Fibroblast of skin of right biceps (primary cell): Measurements from ENCODE around the gene CSMD2.
"Not testable (repeated sequence)": the region's sequence is repeated elsewhere in the genome, so short reads cannot be mapped to it uniquely, and the experiment has no call there.

Experiments
- DNase-seq: peaks from one replicate; pipeline ENCODE4 v3.0.0-alpha.2; 2013

The CSMD2 gene

DNA sequence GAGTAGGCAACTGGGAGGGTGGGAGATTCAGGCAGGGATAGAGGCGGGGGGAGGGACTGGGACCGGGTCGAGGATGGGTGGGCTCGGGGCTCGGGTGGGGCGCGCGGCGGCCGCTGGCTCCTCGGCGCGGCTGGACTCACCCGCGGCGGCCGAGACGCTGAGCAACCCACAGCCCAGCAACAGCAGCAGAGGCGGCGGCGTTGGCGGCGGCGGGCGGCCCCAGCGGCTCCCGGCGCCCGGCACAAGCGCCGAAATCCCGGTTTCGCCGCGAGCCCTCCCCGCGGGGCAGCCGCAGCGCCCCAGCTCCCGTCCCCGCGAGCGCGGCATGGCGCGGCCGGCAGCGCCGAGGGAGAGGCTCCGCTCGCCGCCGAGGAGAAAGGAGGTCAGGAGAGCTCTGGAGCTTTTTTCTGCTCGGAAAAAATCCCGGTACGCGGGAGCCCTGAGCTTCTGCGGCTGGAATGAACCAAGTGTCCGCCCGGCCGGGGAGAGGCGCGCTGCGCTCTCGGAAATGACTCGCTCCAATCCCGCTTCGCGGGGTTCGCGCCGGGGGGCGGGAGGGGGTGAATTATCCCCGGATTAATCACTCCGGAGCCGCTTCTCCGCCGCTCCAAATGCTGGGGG, at the start of gene CSMD2:
Gene CSMD2, minus strand, starts transcription at position 460 of the 621 bp plus-strand sequence. Its CDS starts 133 bp downstream, at position 327.
- peak; percentile 85 for DNase-seq

DNA sequence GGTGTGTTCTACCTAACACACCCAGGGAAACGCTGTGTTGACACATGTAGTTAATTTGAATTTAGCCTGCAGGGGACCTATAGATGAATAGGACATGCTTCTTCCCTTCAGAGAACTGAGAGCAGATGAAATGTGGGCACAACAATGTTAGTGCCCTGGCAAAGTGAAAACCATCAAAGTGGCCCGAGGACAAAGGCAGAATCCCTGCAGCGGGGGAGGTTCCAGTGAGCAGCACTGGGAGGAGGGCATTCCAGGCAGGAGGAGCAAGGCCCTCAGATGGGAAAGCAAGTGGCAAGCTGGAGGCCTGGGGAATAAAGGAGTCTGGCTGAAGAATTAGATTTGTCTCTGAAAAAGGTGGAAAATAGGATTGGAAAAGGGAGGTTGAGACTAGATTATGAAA, 48.9 kb upstream of the CSMD2 start:
- no peak for DNase-seq

DNA sequence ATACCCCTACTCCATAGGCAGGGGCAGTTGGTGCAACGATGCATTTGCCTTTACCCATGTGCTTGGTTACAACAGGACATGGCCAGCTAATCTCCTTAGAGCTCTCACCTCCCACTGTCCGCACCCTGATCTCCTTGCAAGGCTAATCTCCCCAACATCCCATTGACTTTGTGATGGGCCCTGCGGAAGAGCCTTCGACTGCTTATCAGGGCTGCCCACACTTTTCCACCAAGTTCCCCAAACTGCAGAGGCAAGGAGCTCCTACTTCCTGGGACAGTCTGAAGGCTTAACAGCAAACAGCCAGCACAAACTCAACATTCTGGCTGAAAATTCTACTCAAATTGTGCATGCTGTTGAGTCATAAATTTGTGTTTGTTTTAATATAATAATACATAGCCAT, 47.6 kb upstream of the CSMD2 start:
- DNase-seq, result no peak

DNA sequence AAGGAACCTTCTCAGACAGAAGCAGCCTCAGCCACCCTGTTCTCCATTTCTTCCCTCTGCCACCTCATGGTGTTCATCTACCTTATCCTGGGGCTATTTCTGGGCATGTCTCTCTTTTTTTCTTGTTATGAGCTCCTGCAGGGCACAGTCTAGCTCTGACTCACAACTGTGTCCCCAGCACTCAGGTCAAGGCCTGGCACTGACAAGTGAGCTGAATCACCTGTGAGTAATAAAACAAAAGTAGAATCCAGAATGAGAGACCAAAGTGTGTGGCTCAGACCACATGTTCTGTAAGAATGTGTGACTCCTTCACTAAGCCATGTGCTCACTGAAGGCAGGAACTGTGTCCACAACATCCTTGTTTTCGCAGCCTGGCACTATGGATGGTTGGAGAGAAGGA, 34.9 kb upstream of the CSMD2 start:
- DNase-seq, result peak; percentile 80

DNA sequence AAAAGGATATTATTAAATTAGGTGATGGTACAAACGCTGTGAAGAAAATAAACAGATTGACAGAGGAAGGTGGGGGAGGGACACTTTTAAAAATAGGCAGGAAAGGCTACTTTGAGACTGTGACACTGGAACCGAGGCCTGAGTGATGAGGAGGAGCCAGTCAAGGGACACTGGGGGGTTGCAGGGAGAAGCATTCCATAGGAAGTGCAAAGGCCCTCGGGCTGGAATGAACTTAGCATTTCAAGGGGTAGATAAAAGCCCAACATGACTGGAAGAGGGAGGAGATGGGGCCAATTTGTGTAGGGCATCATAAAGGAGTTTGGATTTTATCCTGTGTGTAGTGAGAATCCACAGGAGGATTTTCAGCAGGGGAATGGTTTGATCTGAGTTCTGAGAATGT, 27.6 kb upstream of the CSMD2 start:
- DNase-seq, result no peak

DNA sequence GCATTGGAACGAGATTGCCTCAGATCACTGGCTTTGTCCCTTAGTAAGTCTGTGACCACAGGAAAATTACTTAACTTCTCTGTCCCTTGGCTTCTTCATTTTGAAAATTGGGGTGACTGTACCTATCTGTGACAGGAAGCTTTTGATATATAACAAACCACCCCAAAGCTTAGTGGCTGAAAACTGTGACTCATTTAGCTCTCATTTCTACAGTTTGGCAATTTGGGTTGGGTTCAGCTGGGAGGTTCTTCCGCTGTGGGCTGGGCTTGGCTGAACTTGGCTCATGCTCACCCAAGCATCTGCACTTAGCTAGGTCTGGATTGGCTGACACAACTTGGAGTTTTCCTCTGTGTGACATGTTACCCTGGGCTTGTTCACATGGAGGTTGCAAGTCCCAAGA, 25.7 kb upstream of the CSMD2 start:
- DNase-seq, result no peak

DNA sequence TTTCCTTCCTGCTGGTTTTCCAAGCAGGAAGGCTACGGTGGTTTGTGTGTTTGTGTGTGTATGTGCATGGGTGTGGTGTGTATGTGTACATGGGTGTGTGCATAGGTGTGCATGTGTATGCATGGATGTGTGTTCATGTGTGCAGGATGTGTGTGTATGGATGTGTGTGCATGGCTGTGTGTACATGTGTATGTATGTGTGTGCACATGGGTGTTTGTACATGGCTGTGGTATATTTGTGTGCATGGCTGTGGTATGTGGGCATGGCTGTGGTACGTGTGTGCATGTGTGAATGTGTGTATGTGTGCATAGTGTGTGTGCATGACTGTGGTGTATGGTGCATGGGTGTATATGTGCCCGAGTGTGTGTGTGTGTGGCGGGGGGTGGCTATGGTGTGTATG, 24.0 kb upstream of the CSMD2 start:
- no peak for DNase-seq

DNA sequence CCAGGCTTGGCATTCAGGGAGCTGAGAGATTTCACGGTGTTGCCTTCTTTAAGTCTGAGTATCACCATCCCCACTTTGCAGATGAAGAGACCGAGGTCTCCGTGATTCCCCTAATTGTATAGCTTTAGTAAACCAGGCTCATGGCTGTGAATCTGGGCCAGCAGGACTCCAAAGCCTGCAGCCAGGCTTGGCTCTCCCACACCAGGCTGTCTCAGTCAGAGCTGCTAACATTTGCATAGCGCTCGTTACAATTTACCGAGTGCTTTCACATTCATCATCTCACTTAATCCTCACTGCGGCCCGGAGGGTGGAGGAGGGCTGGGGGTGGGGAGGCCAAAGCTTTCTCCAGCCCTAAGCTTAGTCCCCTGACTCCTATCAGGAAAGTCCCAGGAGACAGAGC, 23.4 kb upstream of the CSMD2 start:
- DNase-seq, result no peak

DNA sequence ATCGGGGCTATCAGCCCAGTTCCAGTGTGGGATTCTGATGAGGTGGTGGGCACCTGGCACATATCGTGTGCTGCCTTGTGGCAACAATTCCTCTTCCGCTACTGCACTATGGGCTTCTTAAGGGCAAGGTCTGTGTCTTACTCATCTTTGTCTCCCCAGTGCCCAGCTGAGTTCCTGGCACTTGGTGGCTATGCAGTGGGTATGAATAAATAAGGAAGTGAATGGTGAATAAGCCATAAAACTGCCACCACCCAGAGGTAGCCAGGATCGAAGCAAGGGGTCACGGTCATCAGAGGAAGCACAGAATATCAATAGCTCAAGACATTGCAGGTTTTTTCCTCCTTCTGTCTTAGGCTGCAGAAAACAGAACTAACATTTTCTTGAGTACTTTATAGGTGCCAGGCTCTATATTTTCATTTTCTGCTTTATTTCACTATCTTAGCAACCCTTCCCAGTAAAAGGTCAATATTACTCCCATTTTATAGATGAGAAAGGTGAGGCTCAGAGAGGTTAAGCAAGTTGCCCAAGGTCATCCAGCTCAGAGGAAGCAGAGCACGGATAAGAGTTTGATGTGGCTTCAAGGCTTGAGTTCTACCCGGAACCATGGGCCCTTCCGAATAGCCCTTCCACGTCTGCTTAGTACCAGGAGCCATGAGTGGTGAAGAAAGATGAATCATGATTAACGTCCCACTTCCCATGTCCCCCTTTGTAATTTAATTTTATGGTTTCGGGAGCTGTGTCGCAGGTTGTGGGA, 21.9 kb upstream of the CSMD2 start:
- DNase-seq, result no peak

DNA sequence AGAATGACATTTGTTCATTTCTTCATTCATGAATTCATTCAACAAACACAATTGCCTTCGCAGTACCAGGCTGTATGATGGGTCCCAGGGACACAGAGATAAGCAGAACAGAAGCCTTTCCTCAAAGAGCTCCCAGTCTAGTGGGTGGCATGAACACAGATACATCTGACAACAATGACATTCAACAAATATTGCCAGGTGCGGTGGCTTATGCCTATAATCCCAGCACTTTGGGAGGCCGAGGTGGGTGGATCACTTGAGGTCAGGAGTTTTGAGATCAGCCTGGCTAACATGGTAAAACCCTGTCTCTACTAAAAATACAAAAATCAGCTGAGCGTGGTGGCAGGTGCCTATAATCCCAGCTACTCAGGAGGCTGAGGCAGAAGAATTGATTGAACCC, 18.4 kb upstream of the CSMD2 start:
- DNase-seq, result not testable (repeated sequence)

DNA sequence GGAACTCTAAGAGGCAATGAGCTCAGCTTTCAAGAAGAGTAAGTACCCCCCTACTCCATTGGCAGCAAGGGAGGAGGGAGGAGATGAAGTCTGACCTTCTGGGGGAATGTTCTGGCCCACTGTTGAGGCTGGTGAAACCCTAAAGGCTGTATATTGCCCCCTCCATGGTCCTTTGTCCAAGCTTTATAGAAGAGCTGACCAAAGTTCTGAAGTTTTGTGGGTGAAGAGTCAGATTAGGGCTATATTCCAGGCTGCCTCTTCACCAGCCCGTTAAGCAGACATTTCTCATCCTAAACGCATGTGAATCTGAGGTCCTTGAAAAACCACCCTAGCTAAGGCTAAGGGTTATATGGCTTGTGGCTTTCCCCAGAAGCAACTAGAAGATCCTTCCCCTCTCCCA, 13.0 kb upstream of the CSMD2 start:
- no peak for DNase-seq

DNA sequence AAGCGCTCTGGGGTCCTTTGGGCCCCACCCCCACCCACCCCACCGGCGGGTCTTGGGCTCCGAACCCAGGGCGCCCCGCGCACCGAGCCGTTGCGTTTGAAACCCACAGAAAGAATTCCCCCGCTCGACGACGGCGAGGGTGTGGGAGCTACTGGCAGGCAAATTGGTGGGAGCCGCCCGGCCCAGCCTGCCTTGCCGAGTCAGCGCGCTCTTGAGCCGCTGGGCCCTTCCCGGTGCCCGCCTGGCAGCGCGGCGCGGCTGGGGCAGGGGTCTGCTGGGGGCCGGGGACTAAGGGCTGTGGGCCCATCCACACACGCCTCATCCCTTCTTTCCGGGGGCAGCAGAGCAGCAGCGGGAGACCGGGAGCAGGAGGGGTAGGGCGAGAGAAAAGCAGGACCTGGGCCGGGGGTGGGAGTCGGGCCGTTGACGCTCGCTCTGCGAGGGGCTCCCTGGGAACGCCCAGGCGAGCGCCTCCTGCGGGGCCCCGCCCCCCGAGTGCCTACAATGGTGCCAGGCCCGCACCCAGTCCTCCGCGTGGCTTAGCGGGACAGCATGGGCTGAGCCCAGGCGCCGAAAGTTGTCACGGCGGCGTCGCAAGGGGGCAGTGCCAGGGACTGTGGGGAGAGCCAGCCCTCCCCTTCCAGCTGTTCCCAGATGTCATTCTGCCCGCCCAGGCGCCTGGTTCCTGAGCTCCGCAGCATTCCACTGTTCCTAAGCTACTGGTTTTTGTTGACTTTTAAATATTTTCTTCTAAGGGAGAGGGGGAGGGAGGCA, 12.0 kb upstream of the CSMD2 start, which contains the start of gene C1orf94:
Gene C1orf94, plus strand, starts transcription at position 78 of the 774 bp plus-strand sequence. CDS start 883 bp downstream, outside the sequence.
- no peak for DNase-seq

DNA sequence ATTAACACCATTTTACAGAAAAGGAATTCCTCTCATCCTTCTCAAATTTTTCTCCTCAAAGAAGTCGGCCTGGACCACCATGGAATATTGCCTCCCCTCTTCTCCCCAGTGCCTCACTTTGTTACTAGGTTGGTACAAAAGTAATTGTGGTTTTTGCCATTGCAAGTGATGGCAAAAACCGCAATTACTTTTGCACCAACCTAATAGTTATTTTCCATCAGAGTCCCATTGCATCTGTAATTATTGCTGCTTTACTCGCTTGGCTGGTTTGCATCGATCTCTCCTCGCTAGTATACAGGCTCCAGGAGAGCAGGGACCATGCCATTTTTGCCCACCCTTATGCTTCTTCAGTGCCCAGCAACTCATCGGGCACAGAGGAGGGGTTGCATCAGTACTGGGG, 10.7 kb upstream of the CSMD2 start:
- no peak for DNase-seq

DNA sequence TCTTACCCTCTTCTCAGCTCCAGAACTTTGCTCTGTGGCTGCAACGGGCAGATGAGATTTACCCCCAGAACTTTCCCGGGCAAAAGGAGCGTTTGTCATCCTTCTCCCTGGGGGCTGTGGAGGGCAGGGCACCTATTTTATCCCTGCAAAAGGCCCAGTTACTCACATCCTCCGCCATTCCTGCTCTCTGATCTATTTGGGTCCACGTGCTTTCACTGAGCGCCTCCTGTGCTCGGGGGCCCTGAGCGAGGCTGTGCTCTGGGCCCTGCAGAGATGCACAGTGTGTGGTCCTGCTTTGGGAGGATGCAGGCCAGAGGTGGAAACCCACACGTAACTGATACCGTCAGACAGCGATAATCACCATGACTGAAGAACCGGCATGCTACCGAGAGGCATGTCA, 2.4 kb upstream of the CSMD2 start:
- peak; percentile 38 for DNase-seq

DNA sequence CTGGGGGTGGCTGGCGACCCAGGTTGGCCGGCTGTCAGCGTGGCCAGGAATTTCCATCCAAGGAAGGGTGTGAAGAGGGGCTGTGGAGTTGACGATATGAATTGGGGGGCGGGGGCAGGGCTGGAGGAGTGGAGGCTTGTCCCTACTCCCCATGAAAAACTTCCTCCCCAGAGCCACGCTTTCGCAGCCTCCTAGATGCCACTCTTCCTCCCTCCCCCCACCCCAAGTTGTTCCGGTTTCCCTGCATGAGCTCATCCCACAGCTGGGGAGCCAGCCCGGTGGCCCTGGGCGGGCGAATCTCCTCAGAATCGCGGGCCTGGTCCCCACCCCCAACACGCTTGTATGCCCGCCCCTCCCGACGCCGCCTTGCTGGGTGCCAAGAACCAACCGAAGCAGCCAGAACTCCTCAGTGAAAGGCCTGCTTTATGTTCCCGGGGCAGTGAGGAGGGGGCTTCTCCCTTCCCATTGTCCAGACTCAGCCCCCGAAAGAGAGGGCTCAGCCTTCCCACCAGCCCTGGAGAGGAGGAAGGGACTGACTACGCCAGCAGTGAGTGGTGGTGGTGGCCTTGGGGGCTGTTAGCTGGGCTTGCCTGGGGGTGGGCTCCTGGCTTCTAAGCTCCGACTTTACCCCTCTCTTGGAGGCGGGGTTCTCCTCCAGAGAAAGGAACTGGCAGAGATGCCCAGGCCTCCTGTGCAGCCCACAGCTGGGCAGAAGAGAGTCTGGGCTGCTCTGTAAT, 1.8 kb upstream of the CSMD2 start:
- DNase-seq, result peak; percentile 73

DNA sequence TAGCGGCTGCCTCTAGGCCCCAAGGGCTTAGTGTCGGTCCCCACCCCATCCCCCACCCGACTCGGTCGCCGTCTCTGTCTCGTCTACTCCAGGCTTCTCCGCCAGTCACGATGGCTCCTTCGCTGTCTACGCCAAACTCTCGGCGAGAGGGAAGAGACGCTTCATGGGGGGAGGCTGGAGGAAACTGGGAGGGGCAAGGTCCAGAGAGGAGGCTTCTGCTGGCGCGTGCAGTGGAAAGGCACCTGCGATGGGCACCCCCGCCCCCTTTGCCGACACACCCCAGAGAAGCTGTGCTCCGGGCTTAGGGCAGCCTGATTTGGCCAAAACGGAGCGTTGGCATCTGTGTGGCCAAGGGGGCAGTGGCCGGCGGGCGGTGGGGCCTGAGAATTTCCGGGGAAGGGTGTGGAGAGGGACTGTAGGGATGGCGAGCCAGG, 1.2 kb upstream of the CSMD2 start:
- peak; percentile 46 for DNase-seq

DNA sequence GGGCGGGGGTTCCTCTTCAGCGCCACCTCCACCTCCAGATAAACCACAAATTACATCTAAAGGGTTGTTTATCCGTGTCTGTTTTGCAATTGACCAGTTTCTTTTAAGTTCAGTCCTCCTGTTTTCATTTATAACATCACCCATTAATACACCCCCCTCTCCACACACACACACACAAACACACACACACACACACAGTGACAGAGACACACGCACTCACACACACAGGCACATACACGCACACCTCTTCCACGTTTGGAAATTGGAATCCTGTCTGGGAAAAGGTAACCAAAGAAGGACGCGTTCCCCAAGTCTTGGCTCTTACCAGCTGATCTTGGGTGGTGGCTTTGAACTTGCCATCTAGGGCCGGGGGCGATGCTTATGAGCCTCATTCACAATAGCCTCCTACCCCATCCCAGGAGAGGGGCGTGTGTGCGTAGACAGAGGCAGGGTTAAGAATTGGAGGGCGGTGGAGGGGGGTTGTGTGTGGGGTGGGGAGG, 442 bp upstream of the CSMD2 start:
- peak; percentile 56 for DNase-seq

DNA sequence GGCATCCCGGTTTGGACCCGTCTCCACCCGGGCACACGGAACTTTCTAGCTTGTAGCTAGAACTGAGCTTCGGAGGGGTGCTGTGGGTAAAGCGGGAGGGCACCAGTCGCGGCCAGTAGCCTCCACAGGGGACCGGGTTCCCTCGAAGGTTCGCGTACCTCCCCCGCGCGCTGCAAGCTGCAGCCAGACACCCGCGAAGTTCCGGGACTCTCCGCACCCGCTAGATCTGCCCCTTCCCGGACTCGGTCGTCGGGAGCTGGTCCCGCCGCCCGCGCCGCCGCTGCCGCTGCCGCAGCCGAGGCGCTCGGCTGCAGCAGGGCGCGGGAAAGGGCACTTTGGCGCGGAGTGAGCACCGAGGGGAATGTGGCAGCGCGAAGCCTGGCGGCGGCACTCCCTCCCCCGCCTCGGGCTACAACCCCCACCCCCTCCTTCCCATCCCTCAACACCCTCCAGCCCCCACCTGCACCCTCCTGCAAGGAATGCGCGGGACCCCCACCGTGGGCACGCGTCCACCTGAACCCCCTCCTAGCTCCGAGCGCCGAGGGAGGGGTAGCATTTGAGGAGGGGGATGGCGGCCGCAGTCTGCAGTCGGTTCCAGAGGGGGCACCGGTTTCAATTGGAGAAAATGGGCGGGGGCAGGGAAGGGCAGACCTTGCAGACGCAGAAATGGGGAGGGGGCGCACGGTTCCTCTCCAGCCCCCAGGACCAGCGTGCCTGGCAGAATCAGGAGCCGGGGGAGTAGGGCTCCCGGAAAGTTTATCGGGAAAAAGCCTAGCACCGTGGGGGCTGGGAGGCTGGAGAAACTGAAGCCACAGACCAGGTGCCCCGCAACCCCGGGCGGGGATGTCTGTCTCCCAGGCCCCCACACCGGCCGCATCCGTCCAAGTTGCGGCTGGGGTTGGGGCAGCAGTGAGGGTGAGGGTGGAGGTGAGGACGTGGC, 968 bp downstream of the CSMD2 start:
- DNase-seq, result peak; percentile 33

DNA sequence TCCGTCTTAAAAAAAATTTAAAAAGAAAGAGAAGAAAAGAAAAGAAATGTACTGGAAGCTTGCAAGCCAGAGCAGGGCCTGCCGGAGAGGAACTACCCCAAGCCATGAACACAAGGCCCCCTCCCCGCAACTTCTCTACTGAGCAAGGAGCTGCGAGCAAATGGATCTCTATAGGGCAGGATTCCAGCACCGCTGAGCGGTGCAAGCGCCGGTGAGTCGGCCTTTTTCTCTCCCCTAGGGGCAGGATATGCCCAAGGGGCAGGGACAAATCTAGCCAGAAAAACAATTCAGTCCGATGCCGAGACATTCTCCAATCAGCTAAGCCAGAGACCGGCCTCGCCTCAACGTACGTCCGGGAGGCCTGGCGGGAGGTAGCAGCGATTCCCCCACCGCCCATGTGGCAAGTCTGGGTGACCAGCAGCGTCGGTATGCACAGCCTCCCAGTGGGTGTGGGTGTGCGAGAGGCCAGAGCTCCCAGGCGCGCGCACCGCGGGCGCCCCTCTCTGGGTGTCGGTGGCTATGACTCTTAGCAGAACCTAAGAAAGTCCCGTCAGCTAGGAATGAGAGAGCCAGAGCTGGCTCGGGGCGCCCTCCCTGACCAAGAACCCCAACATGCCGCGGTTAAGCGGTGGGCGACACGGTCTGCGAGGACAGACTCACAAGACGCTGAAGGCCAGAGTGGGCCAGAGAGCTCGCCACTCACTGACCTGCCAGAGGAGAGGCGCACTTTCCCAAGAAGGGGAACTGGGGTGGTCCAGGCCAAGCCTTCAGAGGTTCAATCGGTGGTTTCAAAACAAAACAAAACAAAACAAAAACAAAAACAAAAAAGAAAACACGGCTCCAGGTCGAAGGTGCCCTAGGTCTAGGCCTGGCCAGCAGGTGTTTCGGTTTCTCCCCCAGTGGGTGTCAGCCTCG, 1.9 kb downstream of the CSMD2 start:
- DNase-seq, result peak; percentile 99

DNA sequence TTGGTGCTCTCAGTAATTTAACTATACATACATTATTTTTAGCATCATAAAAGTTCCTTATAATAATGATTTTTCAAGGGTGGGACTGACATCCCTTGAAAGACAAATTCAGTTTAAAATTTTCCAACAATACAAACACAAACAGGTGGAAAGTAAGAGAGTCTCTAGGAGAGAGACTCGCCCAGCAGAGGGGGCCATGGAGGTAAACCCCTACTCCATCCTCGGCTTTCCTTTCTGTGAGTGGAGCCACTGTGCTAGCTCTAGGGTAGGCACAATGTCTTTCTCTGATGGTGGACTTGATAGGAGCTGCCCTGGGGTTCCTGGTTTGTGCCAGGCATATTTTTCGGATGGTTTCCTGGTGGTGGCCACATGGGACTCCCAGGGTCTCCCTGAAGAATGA, 8.3 kb downstream of the CSMD2 start:
- no peak for DNase-seq

DNA sequence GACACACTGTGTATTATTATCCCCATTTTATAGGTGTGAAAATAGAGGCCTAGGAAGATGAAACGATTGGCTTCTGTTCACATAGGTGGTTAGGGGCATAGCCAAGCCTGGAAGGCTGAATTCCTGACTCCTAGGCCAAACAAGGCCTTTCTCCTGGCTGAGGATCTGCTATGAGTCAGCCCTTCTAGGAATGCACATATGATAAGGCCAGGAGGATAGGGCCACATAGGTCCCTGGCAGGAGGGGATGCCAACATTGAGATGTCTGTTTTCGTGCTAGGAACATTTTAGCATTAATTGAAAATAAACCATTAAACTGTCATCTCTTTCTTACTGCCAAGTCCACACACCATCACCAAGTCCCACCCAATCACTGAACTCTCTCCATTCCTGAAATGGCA, 9.2 kb downstream of the CSMD2 start:
- peak; percentile 70 for DNase-seq
